Activated T-helper 2 cell treated with anti-CD3 and anti-CD28 coated beads, Interferon-gamma antibody, Interleukin-2, Interleukin-4, amounts not matched to agents 10 μg/mL and 5 μg/mL and 100 μg/mL, durations not matched to agents 14 hours and 24 hours and 36 hours (primary cell): ENCODE data around the gene FFAR1. TPM values are rescaled to one million over a fixed set of nuclear protein-coding genes. Genes with fewer than 3 reads are reported as not detected.
"Not testable (repeated sequence)": the region's sequence is repeated elsewhere in the genome, so short reads cannot be mapped to it uniquely, and the experiment has no call there.

ENCODE experiments used
- DNase-seq: peaks from one replicate; pipeline ENCODE4 v3.0.0; 2021; ENCODE audit warnings: low spot score
- H3K27ac Mint-ChIP-seq: one replicate; pipeline ENCODE4 v1.8.0; 2021; ENCODE audit warnings: mixed read lengths
- H3K27me3 Mint-ChIP-seq: one replicate; pipeline ENCODE4 v1.8.0; 2021; ENCODE audit warnings: low read depth, mixed read lengths
- H3K36me3 Mint-ChIP-seq: one replicate; pipeline ENCODE4 v1.8.0; 2021; ENCODE audit warnings: low read depth, mixed read lengths
- H3K4me1 Mint-ChIP-seq: one replicate; pipeline ENCODE4 v1.8.0; 2021; ENCODE audit warnings: low read depth, mixed read lengths
- H3K4me3 Mint-ChIP-seq: one replicate; pipeline ENCODE4 v1.8.0; 2021; ENCODE audit warnings: low read depth, mild to moderate bottlenecking, moderate library complexity, mixed read lengths
- H3K9me3 Mint-ChIP-seq: one replicate; pipeline ENCODE4 v1.8.0; 2021; ENCODE audit warnings: mixed read lengths
- intact Hi-C: fragments of 100-400 bp; cut with micrococcal nuclease; formaldehyde crosslinking; loops from one replicate; pipeline ENCODE4 v1.15.1; 2023
- total RNA-seq: library from RNA; stranded (reverse); gene quantifications from 2 replicates; pipeline ENCODE4 v1.2.3, GENCODE V29; 2022

FFAR1 gene
- total RNA-seq, 1 donor from 2014 or later: 0.09 TPM

DNA sequence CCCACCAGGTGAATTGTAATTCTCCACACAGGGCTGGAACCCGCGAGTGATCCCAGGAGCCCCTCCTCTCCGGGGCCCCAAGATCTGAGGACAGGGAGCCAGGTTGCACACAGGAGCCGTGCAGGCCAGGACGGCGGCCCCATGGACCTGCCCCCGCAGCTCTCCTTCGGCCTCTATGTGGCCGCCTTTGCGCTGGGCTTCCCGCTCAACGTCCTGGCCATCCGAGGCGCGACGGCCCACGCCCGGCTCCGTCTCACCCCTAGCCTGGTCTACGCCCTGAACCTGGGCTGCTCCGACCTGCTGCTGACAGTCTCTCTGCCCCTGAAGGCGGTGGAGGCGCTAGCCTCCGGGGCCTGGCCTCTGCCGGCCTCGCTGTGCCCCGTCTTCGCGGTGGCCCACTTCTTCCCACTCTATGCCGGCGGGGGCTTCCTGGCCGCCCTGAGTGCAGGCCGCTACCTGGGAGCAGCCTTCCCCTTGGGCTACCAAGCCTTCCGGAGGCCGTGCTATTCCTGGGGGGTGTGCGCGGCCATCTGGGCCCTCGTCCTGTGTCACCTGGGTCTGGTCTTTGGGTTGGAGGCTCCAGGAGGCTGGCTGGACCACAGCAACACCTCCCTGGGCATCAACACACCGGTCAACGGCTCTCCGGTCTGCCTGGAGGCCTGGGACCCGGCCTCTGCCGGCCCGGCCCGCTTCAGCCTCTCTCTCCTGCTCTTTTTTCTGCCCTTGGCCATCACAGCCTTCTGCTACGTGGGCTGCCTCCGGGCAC is 3.9 kb downstream of the FFAR1 start:
- H3K36me3 Mint-ChIP-seq: no peaks in the 10 kb centered on the region
- H3K27ac Mint-ChIP-seq: no peak overlapping the region
- peaks cover 24% of the 10 kb centered on the region for H3K4me1 Mint-ChIP-seq
- H3K9me3 Mint-ChIP-seq: no peaks in the 10 kb centered on the region
- DNase-seq: no peak
- intact Hi-C loops: loop anchor here (1.0 kb wide), 1 partner anchor 117 kb away; no protein-coding TSS in a partner anchor
- no peak overlapping the region for H3K4me3 Mint-ChIP-seq
- no peaks in the 10 kb centered on the region for H3K27me3 Mint-ChIP-seq

DNA sequence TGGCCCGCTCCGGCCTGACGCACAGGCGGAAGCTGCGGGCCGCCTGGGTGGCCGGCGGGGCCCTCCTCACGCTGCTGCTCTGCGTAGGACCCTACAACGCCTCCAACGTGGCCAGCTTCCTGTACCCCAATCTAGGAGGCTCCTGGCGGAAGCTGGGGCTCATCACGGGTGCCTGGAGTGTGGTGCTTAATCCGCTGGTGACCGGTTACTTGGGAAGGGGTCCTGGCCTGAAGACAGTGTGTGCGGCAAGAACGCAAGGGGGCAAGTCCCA is 4.4 kb downstream of the FFAR1 start:
- peaks cover 19% of the 10 kb centered on the region for H3K4me1 Mint-ChIP-seq
- H3K27ac Mint-ChIP-seq: no peak overlapping the region
- no peak for DNase-seq
- H3K36me3 Mint-ChIP-seq: no peaks in the 10 kb centered on the region
- intact Hi-C loops: loop anchor here (1.0 kb wide), 1 partner anchor 116 kb away; no protein-coding TSS in a partner anchor
- H3K4me3 Mint-ChIP-seq: no peak overlapping the region
- H3K9me3 Mint-ChIP-seq: no peaks in the 10 kb centered on the region
- no peaks in the 10 kb centered on the region for H3K27me3 Mint-ChIP-seq

- no peak overlapping the region for H3K4me3 Mint-ChIP-seq
Measured at GRCh38 chr19:35352448-35353304, 5.0 kb downstream of the FFAR1 start.

GRCh38 chr19:35353635-35354034 is 5.9 kb downstream of the FFAR1 start:
- H3K27me3 Mint-ChIP-seq: no peaks in the 10 kb centered on the region
- no peak overlapping the region for H3K4me3 Mint-ChIP-seq
- no peak for DNase-seq
- H3K4me1 Mint-ChIP-seq: peaks cover 16% of the 10 kb centered on the region
- H3K36me3 Mint-ChIP-seq: no peaks in the 10 kb centered on the region
- H3K9me3 Mint-ChIP-seq: no peaks in the 10 kb centered on the region
- intact Hi-C loops: loop anchor here (1.0 kb wide), 1 partner anchor 142 kb away; no protein-coding TSS in a partner anchor
- H3K27ac Mint-ChIP-seq: no peak overlapping the region

More at GRCh38 chr19:35352448-35353304, 5.0 kb downstream of the FFAR1 start:
- Mint-ChIP-seq H3K4me1 (peaks cover 15% of the 10 kb centered on the region), H3K27ac (peak overlapping the region; percentile 33), H3K9me3 (no peaks in the 10 kb centered on the region), H3K27me3 (no peaks in the 10 kb centered on the region), H3K36me3 (no peaks in the 10 kb centered on the region)
- intact Hi-C loops: loop anchor here (1.0 kb wide), 2 partner anchors 116 to 143 kb away; no protein-coding TSS in a partner anchor
- DNase-seq: peak; percentile 51

- no peak overlapping the region for H3K4me3 Mint-ChIP-seq
- H3K4me1 Mint-ChIP-seq: peaks cover 14% of the 10 kb centered on the region
- H3K27ac Mint-ChIP-seq: no peak overlapping the region
- DNase-seq: no peak
- H3K9me3 Mint-ChIP-seq: no peaks in the 10 kb centered on the region
- intact Hi-C loops: no loop called here
- no peaks in the 10 kb centered on the region for H3K27me3 Mint-ChIP-seq
- H3K36me3 Mint-ChIP-seq: no peaks in the 10 kb centered on the region
Measured at GRCh38 chr19:35354898-35355297, 7.2 kb downstream of the FFAR1 start.

DNA sequence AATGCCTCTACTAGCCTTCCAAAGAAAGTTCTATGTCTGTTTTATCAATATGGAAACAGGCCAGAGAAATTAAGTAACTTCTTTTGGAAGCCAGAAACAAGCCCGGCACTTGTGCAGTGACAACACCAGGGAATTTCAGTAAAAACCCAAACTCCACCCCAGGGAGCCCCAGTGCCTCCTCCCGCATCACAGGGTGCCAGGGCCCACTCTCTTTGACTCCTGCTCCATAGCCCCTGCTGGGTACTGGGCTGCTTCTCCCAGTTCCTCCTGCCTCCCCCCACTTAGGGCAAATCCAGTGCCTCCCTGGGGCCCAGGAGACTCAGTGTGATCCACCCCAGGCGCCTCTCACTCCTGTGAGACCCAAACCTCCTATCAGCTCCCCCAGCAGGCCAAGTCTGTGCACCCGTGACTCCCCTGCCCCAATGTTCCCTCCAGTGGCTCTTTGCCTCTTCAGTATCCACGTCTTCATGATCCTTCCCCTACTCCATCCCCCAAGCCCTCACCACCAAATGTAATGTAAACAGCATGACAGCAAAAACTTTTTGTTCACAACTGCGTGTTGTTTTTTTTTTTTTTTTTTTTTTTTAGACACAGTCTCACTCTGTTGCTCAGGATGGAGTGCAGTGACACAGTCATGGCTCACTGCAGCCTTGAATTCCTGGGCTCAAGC is 8.2 kb downstream of the FFAR1 start:
- H3K4me3 Mint-ChIP-seq: no peak overlapping the region
- no peak for DNase-seq
- no peaks in the 10 kb centered on the region for H3K27me3 Mint-ChIP-seq
- H3K27ac Mint-ChIP-seq: no peak overlapping the region
- H3K4me1 Mint-ChIP-seq: peaks cover 14% of the 10 kb centered on the region
- no peaks in the 10 kb centered on the region for H3K36me3 Mint-ChIP-seq
- intact Hi-C loops: no loop called here
- H3K9me3 Mint-ChIP-seq: no peaks in the 10 kb centered on the region

- DNase-seq: no peak
- Mint-ChIP-seq H3K27ac (peak within 1 kb of the TSS; percentile 55), H3K27me3 (peaks cover 2% of the 10 kb centered on the region), H3K4me3 (no peak within 1 kb of the TSS), H3K9me3 (no peaks in the 10 kb centered on the region), H3K4me1 (peaks cover 9% of the 10 kb centered on the region), H3K36me3 (no peaks in the 10 kb centered on the region)
- intact Hi-C loops: no loop called here
Measured at GRCh38 chr19:35357867-35358573, 10.3 kb downstream of the FFAR1 start, which contains the start of gene FFAR3. Gene FFAR3 (plus strand): TSS chr19:35358460. CDS start chr19:35358891, 431 bp downstream.

- H3K9me3 Mint-ChIP-seq, H3K4me3 Mint-ChIP-seq, H3K27me3 Mint-ChIP-seq, H3K36me3 Mint-ChIP-seq, H3K27ac Mint-ChIP-seq, intact Hi-C loops, DNase-seq, H3K4me1 Mint-ChIP-seq: not testable (repeated sequence)
Measured at GRCh38 chr19:35358834-35359233, 11.1 kb downstream of the FFAR1 start.

DNA sequence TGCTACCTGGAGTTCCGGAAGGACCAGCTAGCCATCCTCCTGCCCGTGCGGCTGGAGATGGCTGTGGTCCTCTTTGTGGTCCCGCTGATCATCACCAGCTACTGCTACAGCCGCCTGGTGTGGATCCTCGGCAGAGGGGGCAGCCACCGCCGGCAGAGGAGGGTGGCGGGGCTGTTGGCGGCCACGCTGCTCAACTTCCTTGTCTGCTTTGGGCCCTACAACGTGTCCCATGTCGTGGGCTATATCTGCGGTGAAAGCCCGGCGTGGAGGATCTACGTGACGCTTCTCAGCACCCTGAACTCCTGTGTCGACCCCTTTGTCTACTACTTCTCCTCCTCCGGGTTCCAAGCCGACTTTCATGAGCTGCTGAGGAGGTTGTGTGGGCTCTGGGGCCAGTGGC is 11.7 kb downstream of the FFAR1 start:
- H3K4me1 Mint-ChIP-seq, intact Hi-C loops, H3K27me3 Mint-ChIP-seq, DNase-seq, H3K9me3 Mint-ChIP-seq, H3K36me3 Mint-ChIP-seq, H3K4me3 Mint-ChIP-seq, H3K27ac Mint-ChIP-seq: not testable (repeated sequence)

DNA sequence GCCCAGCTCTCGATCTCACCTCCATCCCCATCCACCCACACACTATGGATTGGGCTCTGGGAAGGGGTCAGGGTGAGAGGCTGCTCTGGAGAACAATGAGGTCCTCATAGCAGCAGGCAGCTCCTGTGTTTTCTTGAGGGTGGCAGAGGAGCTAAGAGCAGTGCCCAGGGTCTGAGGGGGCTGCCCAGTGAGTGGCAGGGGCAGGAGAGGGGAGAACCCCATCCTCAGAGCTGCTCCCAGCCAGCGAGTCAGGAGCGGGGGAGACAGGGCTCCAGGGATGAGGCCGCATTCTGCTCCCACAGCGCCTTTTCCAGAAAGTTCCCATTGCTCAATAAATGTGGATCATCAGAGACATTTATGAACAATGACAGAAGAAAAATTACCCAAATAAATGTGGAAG is 12.4 kb downstream of the FFAR1 start:
- H3K4me3 Mint-ChIP-seq, H3K36me3 Mint-ChIP-seq, intact Hi-C loops, H3K9me3 Mint-ChIP-seq, DNase-seq, H3K4me1 Mint-ChIP-seq, H3K27ac Mint-ChIP-seq, H3K27me3 Mint-ChIP-seq: not testable (repeated sequence)

- intact Hi-C loops: no loop called here
- peaks cover 3% of the 10 kb centered on the region for H3K27me3 Mint-ChIP-seq
- no peak for DNase-seq
- H3K36me3 Mint-ChIP-seq: no peaks in the 10 kb centered on the region
- no peak overlapping the region for H3K27ac Mint-ChIP-seq
- H3K9me3 Mint-ChIP-seq: no peaks in the 10 kb centered on the region
- H3K4me1 Mint-ChIP-seq: peaks cover 9% of the 10 kb centered on the region
- H3K4me3 Mint-ChIP-seq: no peak overlapping the region
Measured at GRCh38 chr19:35360880-35361420, 13.2 kb downstream of the FFAR1 start.
